Neural progenitor cell (in vitro differentiated cells): Measurements from ENCODE around the gene UBE2O. TPM values are rescaled to one million over a fixed set of nuclear protein-coding genes. Genes with fewer than 3 reads are reported as not detected.

Source experiments
- DNase-seq: peaks from one replicate; pipeline ENCODE4 v3.0.0-alpha.2; 2016; ENCODE audit warnings: low spot score
- H2AFZ ChIP-seq: fragments of 200-600 bp; sonication (generic); replicated peaks from 2 replicates; pipeline ENCODE4 v1.6.1; 2016; ENCODE audit warnings: antibody characterized with exemption
- H3F3A ChIP-seq: fragments of 200-600 bp; sonication (generic); 2 replicates; pipeline ENCODE4 v1.6.1; 2016; ENCODE audit warnings: antibody characterized with exemption, low read depth
- H3K27ac ChIP-seq: fragments of 200-600 bp; sonication (generic); 2 replicates; pipeline ENCODE4 v1.5.1; 2016; ENCODE audit warnings: mild to moderate bottlenecking
- H3K27me3 ChIP-seq: fragments of 200-600 bp; sonication (generic); 2 replicates; pipeline ENCODE4 v1.6.1; 2016; ENCODE audit warnings: mild to moderate bottlenecking, moderate library complexity
- H3K36me3 ChIP-seq: fragments of 200-600 bp; sonication (generic); 2 replicates; pipeline ENCODE4 v1.5.1; 2016
- H3K4me1 ChIP-seq: fragments of 200-600 bp; sonication (generic); 2 replicates; pipeline ENCODE4 v1.6.1; 2016; ENCODE audit warnings: mixed run types
- H3K4me2 ChIP-seq: fragments of 200-600 bp; sonication (generic); 2 replicates; pipeline ENCODE4 v1.6.1; 2016
- H3K4me3 ChIP-seq: fragments of 200-600 bp; sonication (generic); 2 replicates; pipeline ENCODE4 v1.5.1; 2016
- H3K79me2 ChIP-seq: fragments of 200-600 bp; sonication (generic); 2 replicates; pipeline ENCODE4 v1.6.1; 2016; ENCODE audit warnings: low read depth
- H3K9ac ChIP-seq: fragments of 200-600 bp; sonication (generic); 2 replicates; pipeline ENCODE4 v1.6.1; 2016
- H3K9me3 ChIP-seq: fragments of 200-600 bp; sonication (generic); 2 replicates; pipeline ENCODE4 v1.5.1; 2016; ENCODE audit warnings: low read depth
- H4K20me1 ChIP-seq: fragments of 200-600 bp; sonication (generic); 2 replicates; pipeline ENCODE4 v1.6.1; 2016; ENCODE audit warnings: low read depth
- H3K27ac Mint-ChIP-seq: 3 replicates; pipeline ENCODE4 v1.8.0; 2021; ENCODE audit warnings: mixed read lengths
- H3K27me3 Mint-ChIP-seq: 2 replicates; pipeline ENCODE4 v1.8.0; 2022; ENCODE audit warnings: low read depth, mild to moderate bottlenecking, inconsistent platforms, moderate library complexity, mixed read lengths; ENCODE audit not compliant: insufficient read depth
- H3K36me3 Mint-ChIP-seq: 3 replicates; pipeline ENCODE4 v1.8.0; 2021; ENCODE audit warnings: mixed read lengths
- H3K4me1 Mint-ChIP-seq: 3 replicates; pipeline ENCODE4 v1.8.0; 2021; ENCODE audit warnings: mixed read lengths
- H3K4me3 Mint-ChIP-seq: 3 replicates; pipeline ENCODE4 v1.8.0; 2021; ENCODE audit warnings: mild to moderate bottlenecking, moderate library complexity, mixed read lengths
- H3K9me3 Mint-ChIP-seq: 3 replicates; pipeline ENCODE4 v1.8.0; 2020; ENCODE audit warnings: mixed read lengths
- EZH2 ChIP-seq: fragments of 200-600 bp; sonication (generic); IDR thresholded peaks from 2 replicates; pipeline ENCODE4 v1.6.1; 2017; ENCODE audit warnings: antibody characterized with exemption, mild to moderate bottlenecking, moderate library complexity
- EZH2phosphoT487 ChIP-seq: fragments of 200-600 bp; sonication (generic); IDR thresholded peaks from 2 replicates; pipeline ENCODE4 v1.6.1; 2017; ENCODE audit warnings: antibody characterized with exemption
- total RNA-seq: library from RNA; depleted of rRNA; stranded (reverse); fragments of >200 nt; gene quantifications from 2 replicates; pipeline ENCODE4 v1.2.3, GENCODE V29; 2015; ENCODE audit warnings: low replicate concordance
- TF ChIP-seq, protein P1 (sequence below): fragments of 200-600 bp; sonication (generic); IDR thresholded peaks from 2 replicates; pipeline ENCODE4 v1.5.1; 2017; ENCODE audit warnings: antibody characterized with exemption, mild to moderate bottlenecking

UBE2O gene
- 20.6 and 46.6 TPM in 2 replicates for total RNA-seq

DNA sequence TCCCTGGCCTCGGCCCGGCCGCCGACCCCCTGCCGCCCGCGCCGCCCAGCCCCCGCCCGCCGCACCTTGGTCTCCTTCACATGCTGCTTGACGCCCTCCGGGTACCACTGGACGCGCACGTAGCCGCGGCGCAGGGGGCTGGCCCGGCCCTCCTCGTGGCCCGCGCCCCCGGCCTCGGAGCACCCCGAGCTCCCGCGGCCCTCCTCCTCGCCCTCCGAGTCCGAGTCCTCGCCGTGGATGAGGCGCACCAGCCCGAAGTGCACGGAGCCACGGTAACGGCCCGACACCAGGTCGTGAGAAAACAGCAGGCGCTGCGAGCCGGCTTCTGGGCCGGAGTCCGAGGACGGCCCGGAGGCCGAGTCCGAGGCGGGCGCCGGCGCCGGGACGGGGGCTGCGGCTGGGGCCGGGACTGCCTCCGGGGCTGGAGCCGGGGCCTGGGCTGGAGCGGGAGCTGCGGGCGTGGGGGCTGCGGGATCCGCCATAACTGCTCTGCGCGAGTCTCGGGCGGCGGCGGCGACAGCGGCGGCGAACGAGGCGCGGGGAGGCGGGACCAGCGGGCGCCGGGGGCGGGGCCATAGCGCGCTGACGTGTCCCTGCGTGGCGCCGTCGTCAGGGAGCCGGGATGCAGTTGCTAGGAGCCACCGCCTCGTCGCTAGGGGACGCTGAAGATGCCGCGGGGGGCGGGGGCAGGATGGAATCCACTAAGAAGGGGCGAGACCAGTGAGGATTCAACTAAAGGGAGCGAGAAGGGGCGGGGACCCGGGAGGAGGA, at the start of gene UBE2O:
Gene UBE2O (minus strand): TSS at position 493 of the 771 bp plus-strand sequence. CDS start 11 bp downstream, at position 482.
- peak within 1 kb of the TSS; percentile 90 for H3K4me2 ChIP-seq
- peaks cover 11% of the 10 kb centered on the region for H3K4me1 ChIP-seq
- peaks cover 50% of the 10 kb centered on the region for H3K79me2 ChIP-seq
- peaks cover 9% of the 10 kb centered on the region for H3F3A ChIP-seq
- peak; percentile 96 for DNase-seq
- H3K4me3 ChIP-seq = peak within 1 kb of the TSS; percentile 98
- no peak within 1 kb of the TSS for H3K27ac ChIP-seq
- H3K27me3 ChIP-seq = no peaks in the 10 kb centered on the region
- H3K9me3 Mint-ChIP-seq = no peaks in the 10 kb centered on the region
- H3K4me1 Mint-ChIP-seq = peaks cover 37% of the 10 kb centered on the region
- H3K27me3 Mint-ChIP-seq = peaks cover 8% of the 10 kb centered on the region
- peak within 1 kb of the TSS; percentile 96 for H3K4me3 Mint-ChIP-seq
- H3K9me3 ChIP-seq = no peaks in the 10 kb centered on the region
- H3K9ac ChIP-seq = peak within 1 kb of the TSS; percentile 65
- peaks cover 45% of the 10 kb centered on the region for H4K20me1 ChIP-seq
- peak within 1 kb of the TSS; percentile 42 for H3K27ac Mint-ChIP-seq
- peaks cover 10% of the 10 kb centered on the region for H3K36me3 Mint-ChIP-seq
- peak within 1 kb of the TSS; percentile 92 for H2AFZ ChIP-seq
- H3K36me3 ChIP-seq = no peaks in the 10 kb centered on the region
- TF ChIP-seq, protein P1, sequence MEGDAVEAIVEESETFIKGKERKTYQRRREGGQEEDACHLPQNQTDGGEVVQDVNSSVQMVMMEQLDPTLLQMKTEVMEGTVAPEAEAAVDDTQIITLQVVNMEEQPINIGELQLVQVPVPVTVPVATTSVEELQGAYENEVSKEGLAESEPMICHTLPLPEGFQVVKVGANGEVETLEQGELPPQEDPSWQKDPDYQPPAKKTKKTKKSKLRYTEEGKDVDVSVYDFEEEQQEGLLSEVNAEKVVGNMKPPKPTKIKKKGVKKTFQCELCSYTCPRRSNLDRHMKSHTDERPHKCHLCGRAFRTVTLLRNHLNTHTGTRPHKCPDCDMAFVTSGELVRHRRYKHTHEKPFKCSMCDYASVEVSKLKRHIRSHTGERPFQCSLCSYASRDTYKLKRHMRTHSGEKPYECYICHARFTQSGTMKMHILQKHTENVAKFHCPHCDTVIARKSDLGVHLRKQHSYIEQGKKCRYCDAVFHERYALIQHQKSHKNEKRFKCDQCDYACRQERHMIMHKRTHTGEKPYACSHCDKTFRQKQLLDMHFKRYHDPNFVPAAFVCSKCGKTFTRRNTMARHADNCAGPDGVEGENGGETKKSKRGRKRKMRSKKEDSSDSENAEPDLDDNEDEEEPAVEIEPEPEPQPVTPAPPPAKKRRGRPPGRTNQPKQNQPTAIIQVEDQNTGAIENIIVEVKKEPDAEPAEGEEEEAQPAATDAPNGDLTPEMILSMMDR = peak; percentile 60
- TF ChIP-seq EZH2phosphoT487 = no peak
- TF ChIP-seq EZH2 = no peak

DNA sequence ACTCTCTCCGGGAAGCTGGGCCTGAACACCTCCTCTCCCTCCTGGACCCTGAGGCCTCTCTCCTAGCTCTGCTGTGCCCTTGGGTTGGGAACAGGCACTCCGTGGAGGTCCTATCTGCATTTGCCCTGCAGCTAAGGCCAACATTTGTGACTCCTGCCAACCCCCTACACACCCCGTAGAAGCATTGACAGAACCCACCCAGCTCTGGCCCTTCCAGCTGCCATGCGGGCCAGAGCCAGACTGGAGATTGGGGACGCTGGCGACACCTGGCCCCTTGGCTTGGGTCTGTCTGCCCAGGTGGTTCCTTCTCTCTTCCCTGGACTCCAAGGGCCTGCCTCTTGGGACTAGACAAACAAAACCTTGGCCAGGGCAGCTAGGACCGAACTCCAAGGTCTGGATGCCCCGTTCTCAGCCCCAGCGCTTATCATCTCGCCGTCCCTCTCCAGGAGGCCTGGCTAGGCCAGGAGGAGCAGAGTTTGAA, 48.9 kb upstream of the UBE2O start:
- H3K36me3 ChIP-seq = no peaks in the 10 kb centered on the region
- TF ChIP-seq EZH2 (no peak), EZH2phosphoT487 (no peak)
- TF ChIP-seq, protein P1 = no peak
- peaks cover 14% of the 10 kb centered on the region for H4K20me1 ChIP-seq
- H3K9ac ChIP-seq = no peak overlapping the region
- Mint-ChIP-seq H3K9me3 (no peaks in the 10 kb centered on the region), H3K36me3 (no peaks in the 10 kb centered on the region), H3K27me3 (peaks cover 24% of the 10 kb centered on the region), H3K4me3 (peak overlapping the region; percentile 84), H3K4me1 (peaks cover 29% of the 10 kb centered on the region), H3K27ac (no peak overlapping the region)
- H3K79me2 ChIP-seq = no peaks in the 10 kb centered on the region
- no peak overlapping the region for H3K27ac ChIP-seq
- no peak for DNase-seq
- peaks cover 19% of the 10 kb centered on the region for H3K27me3 ChIP-seq
- H2AFZ ChIP-seq = peak overlapping the region; percentile 58
- no peaks in the 10 kb centered on the region for H3K9me3 ChIP-seq
- peaks cover 5% of the 10 kb centered on the region for H3F3A ChIP-seq
- peaks cover 27% of the 10 kb centered on the region for H3K4me1 ChIP-seq
- H3K4me3 ChIP-seq = peak overlapping the region; percentile 80
- H3K4me2 ChIP-seq = peak overlapping the region; percentile 81

DNA sequence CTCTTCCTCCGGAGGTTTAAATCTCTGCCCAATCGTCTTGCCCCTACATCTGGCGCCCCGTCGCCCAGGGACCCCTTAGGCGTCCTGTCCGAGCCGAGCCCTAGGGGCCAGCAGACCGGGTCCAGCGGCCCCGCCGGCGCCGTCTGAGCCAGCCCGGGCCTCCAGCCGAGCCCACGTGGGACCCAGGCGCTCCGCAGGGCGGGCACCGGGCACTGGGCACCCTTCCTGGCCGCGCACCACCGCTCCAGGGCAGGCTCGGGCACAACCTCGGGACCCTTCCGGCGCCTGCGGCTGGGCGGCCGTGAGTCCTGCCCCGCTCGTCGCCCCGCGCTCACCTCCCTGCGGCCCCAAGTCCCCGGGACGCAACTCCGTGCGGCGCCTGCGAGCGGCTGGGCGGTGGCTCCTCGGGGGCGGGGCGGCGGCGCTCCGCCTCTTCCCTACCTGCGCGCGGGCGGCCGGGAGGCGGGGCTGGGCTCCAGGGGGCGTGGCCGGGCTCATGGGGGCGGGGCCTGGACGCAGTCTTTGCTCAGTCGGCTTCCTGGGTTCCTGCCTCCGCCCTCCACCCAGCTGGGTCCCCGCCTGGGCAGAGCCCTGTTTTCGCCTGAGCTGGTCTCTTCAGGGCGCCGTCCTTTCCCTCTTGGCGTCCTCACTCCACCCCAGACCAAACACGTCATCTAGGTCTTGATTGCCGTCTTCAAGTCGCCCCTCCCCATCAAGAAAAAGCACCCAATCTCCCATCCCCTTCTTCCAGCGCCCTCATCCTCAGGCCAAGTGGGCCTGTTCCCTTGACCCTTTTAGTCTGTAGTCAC, 48.3 kb upstream of the UBE2O start, which contains the start of gene RHBDF2:
Gene RHBDF2 (minus strand): TSS at position 406 of the 809 bp plus-strand sequence. CDS start 19,899 bp downstream, outside the sequence.
- Histone ChIP-seq H2AFZ (peak within 1 kb of the TSS; percentile 88), H3K27me3 (peaks cover 14% of the 10 kb centered on the region), H3K4me1 (peaks cover 27% of the 10 kb centered on the region), H3K79me2 (no peaks in the 10 kb centered on the region), H3K27ac (no peak within 1 kb of the TSS), H3K4me3 (peak within 1 kb of the TSS; percentile 80), H3F3A (peaks cover 5% of the 10 kb centered on the region), H3K36me3 (no peaks in the 10 kb centered on the region), H3K9ac (no peak within 1 kb of the TSS), H4K20me1 (peaks cover 14% of the 10 kb centered on the region), H3K9me3 (no peaks in the 10 kb centered on the region), H3K4me2 (peak within 1 kb of the TSS; percentile 81)
- H3K9me3 Mint-ChIP-seq = no peaks in the 10 kb centered on the region
- H3K27ac Mint-ChIP-seq = peak within 1 kb of the TSS; percentile 64
- H3K36me3 Mint-ChIP-seq = no peaks in the 10 kb centered on the region
- H3K4me3 Mint-ChIP-seq = peak within 1 kb of the TSS; percentile 84
- peak; percentile 94 for DNase-seq
- H3K4me1 Mint-ChIP-seq = peaks cover 29% of the 10 kb centered on the region
- peaks cover 24% of the 10 kb centered on the region for H3K27me3 Mint-ChIP-seq
- TF ChIP-seq EZH2 = no peak
- no peak for TF ChIP-seq EZH2phosphoT487
- TF ChIP-seq, protein P1 = no peak
